Measurements from ENCODE around the gene BRMS1L. TPM values are rescaled to one million over a fixed set of nuclear protein-coding genes. Genes with fewer than 3 reads are reported as not detected.

BRMS1L gene
- total and polyA plus RNA-seq, 2 experiments from 2014 or later = 11.8 to 19.5 TPM

GRCh38 chr14:35875296-35875695, 49.2 kb downstream of the BRMS1L start:
- H3K4me1 ChIP-seq (ENCODE audit: insufficient read depth) = no peaks in the 10 kb centered on the region; the same call in 1 of the 2 replicates
- H3K79me2 ChIP-seq (replicated peaks; ENCODE audit: insufficient read depth) = no peaks in the 10 kb centered on the region
- no peak for ATAC-seq
- no peak overlapping the region for H3K27ac Mint-ChIP-seq
- H3K27me3 ChIP-seq (ENCODE audit: insufficient read depth) = no peaks in the 10 kb centered on the region
- H3K4me3 ChIP-seq = no peak overlapping the region
- no peak overlapping the region for H2AFZ ChIP-seq
- no peak overlapping the region for H3K4me3 Mint-ChIP-seq
- H3K27ac ChIP-seq (ENCODE audit: low read depth) = no peak overlapping the region
- H3K9me2 ChIP-seq (ENCODE audit: insufficient read depth) = no peaks in the 10 kb centered on the region
- no peaks in the 10 kb centered on the region for H3F3A ChIP-seq (replicated peaks; ENCODE audit: low read depth)
- TF ChIP-seq JUNB (IDR thresholded peaks at IDR 0.05; ENCODE audit: unreplicated experiment) = no peak
- TF ChIP-seq, protein P1, sequence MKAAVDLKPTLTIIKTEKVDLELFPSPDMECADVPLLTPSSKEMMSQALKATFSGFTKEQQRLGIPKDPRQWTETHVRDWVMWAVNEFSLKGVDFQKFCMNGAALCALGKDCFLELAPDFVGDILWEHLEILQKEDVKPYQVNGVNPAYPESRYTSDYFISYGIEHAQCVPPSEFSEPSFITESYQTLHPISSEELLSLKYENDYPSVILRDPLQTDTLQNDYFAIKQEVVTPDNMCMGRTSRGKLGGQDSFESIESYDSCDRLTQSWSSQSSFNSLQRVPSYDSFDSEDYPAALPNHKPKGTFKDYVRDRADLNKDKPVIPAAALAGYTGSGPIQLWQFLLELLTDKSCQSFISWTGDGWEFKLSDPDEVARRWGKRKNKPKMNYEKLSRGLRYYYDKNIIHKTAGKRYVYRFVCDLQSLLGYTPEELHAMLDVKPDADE (IDR thresholded peaks at IDR 0.05) = no peak
- H3K4me2 ChIP-seq = no peak overlapping the region
- H3K27me3 Mint-ChIP-seq (ENCODE audit: insufficient read depth, low read depth, poor library complexity) = peaks cover 1% of the 10 kb centered on the region
- H3K9me3 Mint-ChIP-seq = no peaks in the 10 kb centered on the region
- DNase-seq (ENCODE audit: low spot score) = no peak
- H4K20me1 ChIP-seq (replicated peaks; ENCODE audit: insufficient read depth) = no peaks in the 10 kb centered on the region; the same call in 1 of the 2 replicates
- no peaks in the 10 kb centered on the region for H3K4me1 Mint-ChIP-seq
- no peaks in the 10 kb centered on the region for H3K36me3 ChIP-seq (ENCODE audit: insufficient read depth)
- no peaks in the 10 kb centered on the region for H3K36me3 Mint-ChIP-seq (ENCODE audit: low read depth)

DNA sequence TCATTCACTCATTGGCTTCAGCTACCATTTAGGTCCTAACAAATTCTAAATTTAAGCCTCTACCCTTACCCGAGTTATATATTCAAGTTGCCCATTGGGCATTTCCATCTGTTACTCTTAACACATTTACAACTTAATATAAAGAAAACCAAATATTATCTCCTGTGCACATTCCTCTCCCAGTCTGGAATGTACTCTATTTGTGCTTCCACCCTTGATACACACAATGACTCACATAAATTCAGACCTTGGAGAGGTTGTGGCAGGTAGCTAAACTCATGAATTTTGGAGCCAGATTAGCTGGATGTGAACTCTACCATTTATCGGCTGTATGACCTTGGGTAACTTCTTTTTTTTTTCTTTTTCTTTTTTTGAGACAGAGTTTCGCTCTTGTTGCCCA, 51.1 kb downstream of the BRMS1L start:
- Mint-ChIP-seq H3K36me3 (ENCODE audit: low read depth) (no peaks in the 10 kb centered on the region), H3K4me1 (no peaks in the 10 kb centered on the region), H3K4me3 (no peak overlapping the region), H3K27ac (no peak overlapping the region), H3K27me3 (ENCODE audit: insufficient read depth, low read depth, poor library complexity) (peaks cover 1% of the 10 kb centered on the region), H3K9me3 (no peaks in the 10 kb centered on the region)
- no peak overlapping the region for H2AFZ ChIP-seq
- H3F3A ChIP-seq (replicated peaks; ENCODE audit: low read depth) = no peaks in the 10 kb centered on the region
- no peaks in the 10 kb centered on the region for H3K9me2 ChIP-seq (ENCODE audit: insufficient read depth)
- no peak overlapping the region for H3K4me2 ChIP-seq
- no peak overlapping the region for H3K27ac ChIP-seq (ENCODE audit: low read depth)
- no peaks in the 10 kb centered on the region; the same call in 1 of the 2 replicates for H4K20me1 ChIP-seq (replicated peaks; ENCODE audit: insufficient read depth)
- ATAC-seq (no peak), DNase-seq (ENCODE audit: low spot score) (no peak)
- no peaks in the 10 kb centered on the region for H3K36me3 ChIP-seq (ENCODE audit: insufficient read depth)
- no peaks in the 10 kb centered on the region for H3K27me3 ChIP-seq (ENCODE audit: insufficient read depth)
- no peaks in the 10 kb centered on the region for H3K79me2 ChIP-seq (replicated peaks; ENCODE audit: insufficient read depth)
- H3K4me3 ChIP-seq = no peak overlapping the region
- H3K4me1 ChIP-seq (ENCODE audit: insufficient read depth) = no peaks in the 10 kb centered on the region; the same call in 1 of the 2 replicates
- no peak for TF ChIP-seq STAT1 (IDR thresholded peaks at IDR 0.05; ENCODE audit: unreplicated experiment)
- no peak for TF ChIP-seq ZNF331 (CRISPR knock-in tag; IDR thresholded peaks at IDR 0.05; ENCODE audit: low read depth)
- no peak for TF ChIP-seq EZH2 (IDR thresholded peaks at IDR 0.05; ENCODE audit: low read depth, unreplicated experiment)
- TF ChIP-seq, protein P2, sequence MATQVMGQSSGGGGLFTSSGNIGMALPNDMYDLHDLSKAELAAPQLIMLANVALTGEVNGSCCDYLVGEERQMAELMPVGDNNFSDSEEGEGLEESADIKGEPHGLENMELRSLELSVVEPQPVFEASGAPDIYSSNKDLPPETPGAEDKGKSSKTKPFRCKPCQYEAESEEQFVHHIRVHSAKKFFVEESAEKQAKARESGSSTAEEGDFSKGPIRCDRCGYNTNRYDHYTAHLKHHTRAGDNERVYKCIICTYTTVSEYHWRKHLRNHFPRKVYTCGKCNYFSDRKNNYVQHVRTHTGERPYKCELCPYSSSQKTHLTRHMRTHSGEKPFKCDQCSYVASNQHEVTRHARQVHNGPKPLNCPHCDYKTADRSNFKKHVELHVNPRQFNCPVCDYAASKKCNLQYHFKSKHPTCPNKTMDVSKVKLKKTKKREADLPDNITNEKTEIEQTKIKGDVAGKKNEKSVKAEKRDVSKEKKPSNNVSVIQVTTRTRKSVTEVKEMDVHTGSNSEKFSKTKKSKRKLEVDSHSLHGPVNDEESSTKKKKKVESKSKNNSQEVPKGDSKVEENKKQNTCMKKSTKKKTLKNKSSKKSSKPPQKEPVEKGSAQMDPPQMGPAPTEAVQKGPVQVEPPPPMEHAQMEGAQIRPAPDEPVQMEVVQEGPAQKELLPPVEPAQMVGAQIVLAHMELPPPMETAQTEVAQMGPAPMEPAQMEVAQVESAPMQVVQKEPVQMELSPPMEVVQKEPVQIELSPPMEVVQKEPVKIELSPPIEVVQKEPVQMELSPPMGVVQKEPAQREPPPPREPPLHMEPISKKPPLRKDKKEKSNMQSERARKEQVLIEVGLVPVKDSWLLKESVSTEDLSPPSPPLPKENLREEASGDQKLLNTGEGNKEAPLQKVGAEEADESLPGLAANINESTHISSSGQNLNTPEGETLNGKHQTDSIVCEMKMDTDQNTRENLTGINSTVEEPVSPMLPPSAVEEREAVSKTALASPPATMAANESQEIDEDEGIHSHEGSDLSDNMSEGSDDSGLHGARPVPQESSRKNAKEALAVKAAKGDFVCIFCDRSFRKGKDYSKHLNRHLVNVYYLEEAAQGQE (IDR thresholded peaks at IDR 0.05; ENCODE audit: unreplicated experiment) = no peak
- TF ChIP-seq ZNF114 (CRISPR knock-in tag; IDR thresholded peaks at IDR 0.05) = no peak
- TF ChIP-seq POLR2AphosphoS5 (IDR thresholded peaks at IDR 0.05; ENCODE audit: low read depth) = no peak
- TF ChIP-seq EZH2phosphoT487 (IDR thresholded peaks at IDR 0.05; ENCODE audit: unreplicated experiment) = no peak
- no peak for TF ChIP-seq CREB1 (CRISPR knock-in tag; IDR thresholded peaks at IDR 0.05; ENCODE audit: low read depth)
- TF ChIP-seq ZNF462 (CRISPR knock-in tag; IDR thresholded peaks at IDR 0.05) = no peak
